GM18511 (cell line): ENCODE results near the gene LMO2.

Source experiments
- ATAC-seq: cut with Tn5 transposase; IDR thresholded peaks from one replicate; pipeline ENCODE4 v1.9.1; 2021; ENCODE audit warnings: mild to moderate bottlenecking, moderate library complexity; ENCODE audit not compliant: unreplicated experiment

The LMO2 gene

DNA sequence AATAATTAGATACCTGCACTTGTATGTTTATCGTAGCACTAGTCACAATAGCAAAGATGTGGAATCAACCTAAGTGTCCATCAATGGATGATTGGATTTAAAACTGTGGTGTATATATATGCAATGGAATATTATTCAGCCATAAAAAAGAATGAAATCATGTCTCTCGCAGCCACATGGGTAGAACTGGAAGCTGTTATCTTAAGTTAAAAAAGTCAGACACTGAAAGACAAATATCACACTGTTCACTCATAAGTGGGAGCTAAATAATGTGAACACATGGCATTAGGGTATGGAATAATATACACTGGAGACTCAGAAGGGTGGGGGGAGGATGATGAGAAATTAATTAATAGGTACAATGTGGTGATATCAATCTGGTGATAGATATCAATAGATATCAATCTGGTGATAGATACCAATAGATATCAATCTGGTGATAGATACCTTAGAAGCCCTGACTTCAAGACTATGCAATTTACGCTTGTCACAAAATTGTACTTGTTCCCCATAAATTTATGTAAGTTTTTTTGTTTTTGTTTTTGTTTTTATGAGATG, 2.0 kb downstream of the LMO2 start:
- no peak for ATAC-seq

DNA sequence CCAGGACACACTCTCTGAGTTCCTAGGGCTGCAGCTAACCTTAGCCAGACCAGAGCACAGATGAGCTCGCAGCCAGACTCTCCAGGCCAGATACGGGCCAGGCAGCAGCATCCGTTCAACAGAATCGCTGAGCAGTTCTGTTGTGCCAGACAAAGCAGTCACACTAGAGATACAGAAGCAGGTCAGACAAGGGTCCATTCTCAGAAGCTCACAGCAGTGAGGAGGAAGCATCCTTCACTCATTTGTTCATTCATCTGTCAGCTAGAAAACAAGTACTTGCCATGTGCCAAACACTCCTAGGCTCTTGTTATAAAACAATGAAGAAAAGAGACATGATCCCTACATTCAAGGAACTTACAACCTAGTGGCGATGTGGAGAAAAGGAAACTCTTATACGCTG, 2.6 kb downstream of the LMO2 start:
- no peak for ATAC-seq

DNA sequence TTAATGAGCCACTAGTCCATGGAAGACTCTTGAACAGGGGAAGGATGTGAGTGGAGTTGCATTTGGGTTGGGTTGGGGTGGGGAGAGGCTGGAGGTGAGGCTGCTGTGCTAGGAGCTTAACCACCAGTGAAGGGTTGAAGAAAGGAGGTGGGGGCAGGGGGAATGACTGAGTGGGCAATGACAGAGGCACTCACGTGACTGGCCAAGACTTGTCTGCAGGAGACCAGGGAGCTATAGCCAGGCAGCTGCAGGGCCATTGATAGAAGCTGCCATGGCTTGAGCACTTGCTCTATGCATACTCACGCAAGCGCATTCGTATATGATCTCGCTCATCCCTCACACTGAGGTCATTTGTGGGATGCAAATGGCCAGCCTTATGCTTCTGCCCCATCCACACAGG, 4.0 kb downstream of the LMO2 start:
- no peak for ATAC-seq

DNA sequence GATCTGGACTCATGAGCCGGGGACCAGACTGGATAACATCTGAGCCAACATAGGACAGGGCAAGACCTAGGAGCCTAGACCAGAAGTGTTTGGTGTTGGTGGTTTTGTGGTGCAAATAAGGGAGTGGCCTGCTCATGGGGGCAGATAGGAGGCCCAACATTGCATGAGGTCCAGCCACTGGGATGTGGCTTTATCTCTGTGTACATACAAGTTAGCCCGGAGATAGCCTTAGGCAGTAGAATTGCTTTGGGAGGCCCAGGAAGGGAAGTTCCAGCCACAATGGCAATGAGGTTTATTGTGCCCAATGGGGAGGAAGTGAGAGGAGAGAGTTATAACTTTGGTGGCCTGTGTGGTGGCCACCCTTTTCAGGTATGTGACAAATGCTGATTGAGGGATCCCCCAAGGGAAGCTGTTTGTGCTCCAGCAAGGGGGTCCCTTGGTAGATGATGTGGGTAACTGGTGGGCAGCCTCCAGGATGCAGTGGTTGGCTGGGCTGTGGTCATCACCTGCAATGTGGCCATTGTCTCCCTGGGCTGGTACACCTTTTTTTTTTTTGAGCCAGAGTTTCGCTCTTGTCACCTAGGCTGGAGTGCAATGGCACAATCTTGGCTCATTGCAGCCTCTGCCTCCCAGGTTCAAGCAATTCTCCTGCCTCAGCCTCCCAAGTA, 6.4 kb downstream of the LMO2 start:
- no peak for ATAC-seq

DNA sequence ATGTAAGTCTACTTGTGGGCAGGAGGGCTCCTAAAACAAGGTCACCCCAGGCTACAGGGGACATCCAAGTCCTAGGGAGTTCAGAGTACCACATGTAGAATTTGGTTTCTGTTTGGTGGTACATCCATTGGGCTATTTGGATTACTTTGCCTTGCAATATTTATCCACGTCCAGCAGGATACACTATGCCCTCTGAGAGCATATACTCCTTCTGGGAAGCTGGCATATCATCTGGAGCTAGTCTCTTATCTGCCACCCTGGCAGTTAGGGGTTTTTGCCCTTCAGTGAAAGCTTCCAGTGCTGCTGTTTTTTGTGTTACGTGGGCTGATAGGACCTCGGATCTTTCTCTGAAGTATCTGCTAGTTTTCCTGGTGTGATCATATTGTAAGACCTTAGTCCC, 7.3 kb downstream of the LMO2 start:
- no peak for ATAC-seq

DNA sequence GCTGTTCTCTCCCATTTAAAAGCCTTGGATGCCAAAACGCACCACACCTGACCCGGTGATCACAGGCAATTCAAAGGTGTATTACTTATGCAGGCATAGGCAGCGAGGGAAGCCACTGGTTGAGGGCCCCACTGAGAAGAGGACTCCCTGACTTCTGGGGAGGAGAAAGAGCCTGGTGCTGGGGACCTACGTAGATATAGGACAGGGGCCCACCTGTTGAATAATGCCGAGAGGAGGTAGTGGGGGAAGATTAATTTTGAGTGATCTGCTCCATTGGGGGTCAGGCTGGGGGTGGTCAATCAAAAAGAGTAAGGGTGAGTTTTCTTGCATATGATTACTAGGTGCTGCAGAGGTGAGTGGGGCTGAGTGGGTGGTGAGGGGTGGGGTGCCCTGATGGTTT, 7.8 kb downstream of the LMO2 start:
- ATAC-seq = no peak

DNA sequence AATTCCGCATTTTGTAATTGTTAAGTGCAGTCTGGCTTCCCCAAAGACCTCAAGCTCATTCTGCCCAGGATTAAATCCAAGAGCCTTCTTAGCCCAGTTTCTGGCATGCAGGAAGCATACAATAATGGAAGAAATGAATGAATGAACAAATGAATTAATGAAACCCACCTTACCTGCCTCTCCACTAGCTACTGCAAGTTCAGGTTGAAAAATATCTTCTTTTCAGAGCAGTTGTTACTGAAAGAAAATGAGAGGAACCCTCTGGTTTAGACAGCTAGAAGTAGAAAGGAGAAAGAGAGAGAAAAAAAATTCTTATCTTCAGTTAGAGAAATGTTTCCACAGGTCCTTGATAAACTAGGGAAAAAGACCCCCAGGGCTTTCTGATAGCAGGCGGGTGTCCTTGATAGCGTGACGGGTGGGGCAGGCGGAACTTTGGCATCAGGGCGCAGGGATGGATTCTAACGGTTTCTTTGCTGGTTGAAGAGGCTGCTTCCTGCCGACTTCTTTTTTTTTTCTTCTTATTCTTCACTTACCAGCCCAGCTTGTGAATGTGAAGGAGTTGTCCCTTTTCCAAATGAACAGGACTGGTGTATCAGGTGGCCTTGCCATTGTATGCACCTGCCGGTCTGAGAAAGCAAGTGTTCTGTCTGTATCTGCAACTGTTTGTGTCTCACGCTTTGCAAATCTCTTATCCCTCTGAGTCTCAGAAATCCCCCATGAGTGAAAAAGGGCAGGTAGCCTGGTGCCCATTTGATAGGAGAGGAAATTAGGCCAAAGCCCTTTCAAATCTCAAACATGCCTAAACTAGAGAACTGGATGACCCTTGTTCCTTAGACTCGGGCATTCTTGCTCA, 10.0 kb downstream of the LMO2 start:
- no peak for ATAC-seq

DNA sequence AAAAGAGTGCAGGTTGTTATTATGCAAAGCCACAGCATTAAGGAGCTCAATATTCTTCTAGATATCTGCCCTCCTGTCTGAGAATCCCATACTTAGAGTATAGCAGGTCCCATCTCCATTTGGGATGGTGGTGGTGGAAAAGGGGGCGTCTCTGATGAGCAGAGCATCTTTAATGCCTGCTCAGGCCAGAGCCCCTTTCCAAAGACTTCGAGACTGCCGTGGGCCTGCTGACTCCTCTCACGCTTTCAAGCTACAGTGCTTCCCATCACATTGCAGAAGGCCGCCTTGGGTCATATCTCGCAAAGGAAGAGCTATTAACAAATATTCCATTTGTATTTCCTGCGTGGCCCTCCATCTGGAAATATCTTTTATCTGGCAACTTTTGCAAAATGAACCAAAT, 10.9 kb downstream of the LMO2 start:
- no peak for ATAC-seq

DNA sequence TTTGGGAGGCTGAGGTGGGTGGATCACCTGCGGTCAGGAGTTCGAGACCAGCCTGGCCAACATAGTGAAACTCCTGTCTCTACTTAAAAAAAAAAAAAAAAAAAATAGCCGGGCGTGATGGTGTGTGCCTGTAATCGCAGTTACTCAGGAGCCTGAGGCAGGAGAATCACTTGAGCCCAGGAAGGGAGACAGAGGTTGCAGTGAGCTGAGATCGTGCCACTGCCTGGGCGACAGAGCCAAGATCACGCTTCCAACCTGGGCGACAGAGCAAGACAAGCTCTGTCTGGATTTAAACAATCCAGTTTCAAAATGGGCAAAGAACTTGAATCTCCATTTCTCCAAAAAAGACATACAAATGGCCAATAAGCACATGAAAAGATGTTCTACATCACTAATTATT, 12.5 kb downstream of the LMO2 start:
- ATAC-seq = no peak

DNA sequence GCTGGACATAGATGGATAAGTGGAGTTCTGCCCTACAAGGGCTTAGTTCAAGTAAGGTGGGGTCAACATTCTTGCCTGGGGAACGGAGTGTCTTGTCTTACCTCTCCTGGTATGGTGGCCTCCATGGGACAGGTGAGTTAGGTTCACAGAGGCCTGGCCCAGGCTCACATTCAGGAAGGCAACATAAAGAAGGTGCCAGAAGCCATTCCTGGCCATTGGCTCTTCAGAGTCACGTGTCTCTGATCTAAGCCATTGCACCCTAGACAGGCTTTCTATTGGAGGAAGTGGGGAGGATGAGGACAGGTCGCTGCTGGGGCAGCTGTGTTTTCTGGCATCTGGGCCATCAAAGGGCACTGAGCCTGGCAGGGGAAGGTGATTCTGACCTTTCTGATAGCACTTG, 14.8 kb downstream of the LMO2 start:
- ATAC-seq = no peak

DNA sequence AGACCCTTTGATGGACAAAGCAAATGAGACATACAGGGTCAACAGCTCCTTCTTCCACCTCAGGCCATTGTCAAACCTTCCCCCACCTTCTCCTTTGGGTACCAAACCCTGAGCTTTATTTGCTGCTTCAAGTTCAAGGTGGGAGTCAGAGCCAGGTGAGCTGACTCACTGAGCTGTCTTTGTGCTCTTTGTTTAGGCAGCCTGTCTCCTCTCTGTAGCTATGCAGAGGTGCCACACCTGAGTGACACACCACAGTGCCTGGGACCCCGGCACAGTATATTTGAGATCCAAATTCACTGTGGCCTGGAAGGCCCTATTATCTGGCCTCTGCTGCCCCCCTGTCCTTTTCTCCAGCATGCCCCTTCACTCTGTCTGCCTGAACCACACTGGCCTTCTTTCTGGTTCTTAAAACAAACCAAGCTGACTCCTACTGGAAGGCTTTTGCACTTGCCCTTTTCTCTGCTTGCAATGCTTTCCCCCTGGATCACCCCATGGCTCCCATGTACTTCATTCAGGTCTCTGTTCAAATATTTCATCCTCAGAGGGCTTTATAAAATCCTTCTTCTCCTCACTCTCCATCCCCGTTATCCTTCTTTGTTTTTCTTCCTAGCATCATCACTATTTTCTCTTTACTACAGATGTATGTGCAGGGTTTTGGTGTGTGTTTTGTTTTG, 16.1 kb downstream of the LMO2 start:
- ATAC-seq = no peak

DNA sequence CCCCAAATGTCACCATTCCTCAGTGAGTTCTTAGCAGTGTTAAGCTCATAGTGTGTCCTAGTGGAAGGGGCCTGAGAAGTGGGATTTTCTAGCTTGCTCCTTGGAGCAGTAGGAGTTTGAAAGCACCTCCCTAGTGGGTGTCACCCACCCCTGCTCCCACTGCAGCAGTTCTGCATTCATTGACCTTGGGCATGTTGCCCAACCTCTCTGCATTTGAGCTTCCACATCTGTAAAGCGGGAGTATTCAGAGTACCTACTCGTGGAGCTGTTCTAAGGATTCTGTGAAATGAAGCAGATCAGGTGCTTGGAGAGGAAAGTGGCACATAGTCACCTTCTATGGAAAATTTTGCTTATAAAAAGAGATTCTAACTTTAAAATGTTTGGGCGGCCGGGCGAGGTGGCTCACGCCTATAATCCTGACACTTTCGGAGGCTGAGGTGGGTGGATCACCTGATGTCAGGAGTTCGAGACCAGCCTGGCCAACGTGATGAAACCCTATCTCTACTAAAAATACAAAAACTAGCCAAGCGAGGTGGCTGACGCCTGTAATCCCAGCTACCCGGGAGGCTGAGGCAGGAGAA, 16.9 kb downstream of the LMO2 start:
- no peak for ATAC-seq

DNA sequence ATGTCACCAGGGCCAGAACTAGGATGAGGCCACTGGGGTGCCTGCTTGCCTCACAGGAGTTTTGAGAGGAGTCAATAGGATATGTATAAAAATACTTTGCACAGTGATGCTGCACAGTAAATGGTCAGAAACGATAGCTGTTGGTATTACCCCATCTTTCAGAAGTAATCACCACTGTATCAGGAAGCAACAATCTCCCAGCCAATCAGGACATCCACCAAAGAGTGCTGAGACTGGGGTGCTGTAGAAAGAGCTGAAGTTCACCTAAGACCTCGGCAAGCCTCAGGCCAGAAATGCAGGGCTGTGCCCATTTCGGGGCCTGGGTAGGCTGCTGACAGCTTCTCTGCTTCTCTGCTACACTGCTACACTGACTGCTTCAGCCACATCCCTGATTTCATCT, 17.4 kb downstream of the LMO2 start:
- no peak for ATAC-seq

DNA sequence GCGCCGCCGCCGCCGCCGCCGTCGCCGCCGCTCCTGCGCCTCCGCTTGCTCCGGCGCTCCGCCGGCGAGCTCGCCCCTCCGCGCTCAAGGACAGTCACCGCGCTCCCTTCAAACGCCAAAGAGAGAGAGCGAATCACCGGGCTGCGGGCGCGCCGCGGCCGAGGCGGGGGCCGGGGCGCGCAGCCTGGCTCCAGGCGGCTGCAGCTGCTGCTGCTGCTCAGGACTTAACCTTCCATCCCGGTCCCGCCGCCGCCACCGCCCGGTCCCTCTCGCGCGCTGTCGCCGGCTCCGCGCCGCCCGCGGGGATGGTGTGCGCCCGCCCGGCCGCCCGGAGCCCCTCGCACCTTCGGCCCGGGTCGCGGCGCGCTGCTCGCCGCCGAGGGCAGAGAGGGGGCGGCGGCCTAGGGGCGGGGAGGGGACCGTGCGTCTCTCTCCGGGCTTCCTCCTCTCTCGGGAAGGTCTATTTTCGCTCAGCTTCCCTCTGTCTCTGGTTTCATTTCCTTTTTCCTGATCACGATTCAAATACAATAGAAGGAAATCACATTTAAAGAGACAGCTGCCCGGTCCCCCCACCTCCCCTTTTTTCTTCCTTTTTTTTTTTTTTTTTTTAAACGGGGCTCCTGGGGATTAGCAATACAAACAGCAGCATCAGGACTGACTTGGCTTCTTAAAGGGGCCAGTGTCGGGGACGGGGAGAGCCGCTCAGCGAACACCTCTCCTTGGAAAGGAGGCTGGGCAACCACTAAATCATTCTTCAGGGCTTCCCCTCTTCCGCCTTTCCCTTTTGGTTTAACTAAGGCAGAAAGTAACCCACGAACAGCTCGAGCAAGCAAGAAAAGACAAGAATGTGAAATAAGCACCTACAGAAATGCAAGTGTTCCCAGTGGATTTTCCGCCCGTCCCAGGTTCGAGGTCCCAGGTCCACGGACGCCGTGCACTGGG, 22.1 kb downstream of the LMO2 start:
- ATAC-seq = peak; percentile 54

DNA sequence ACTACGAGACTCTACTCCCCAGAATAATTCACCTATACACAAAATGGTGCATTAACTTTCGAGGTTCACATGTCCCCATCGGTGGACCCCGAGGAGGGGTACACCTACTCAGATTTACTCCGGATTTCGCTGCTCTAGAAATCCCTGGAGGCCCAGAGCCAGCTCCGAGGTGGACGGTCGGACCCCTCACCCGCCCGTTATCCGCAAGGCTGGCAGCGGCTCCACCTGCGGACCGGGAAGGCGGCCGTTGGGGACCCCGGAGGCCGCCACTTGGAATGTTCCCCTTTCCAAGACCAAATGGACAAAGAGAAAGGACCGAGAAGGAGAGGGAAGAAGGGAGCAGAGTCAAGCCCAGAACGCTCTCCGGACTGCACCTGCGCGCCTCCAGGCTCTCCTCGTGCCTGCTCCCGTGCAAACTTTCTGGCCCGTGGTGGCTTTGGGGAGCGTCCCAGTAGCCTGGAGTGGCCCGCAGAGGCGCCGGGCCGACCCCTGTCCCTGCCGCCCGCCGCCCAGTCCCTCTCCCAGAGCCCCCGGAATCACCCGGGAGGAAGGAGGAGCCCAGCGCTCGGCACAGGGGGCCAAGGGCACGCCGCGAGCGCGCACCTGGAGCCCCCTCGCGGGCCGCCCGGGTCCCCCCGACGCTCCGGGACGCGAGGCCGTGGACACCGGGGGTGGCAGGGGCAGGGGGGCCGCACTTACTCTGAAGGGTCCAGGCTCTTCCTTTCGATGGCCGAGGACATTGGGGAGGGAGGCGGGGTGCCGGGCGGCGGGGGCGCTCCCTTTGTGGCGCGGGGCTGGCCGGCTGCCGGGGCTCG, 23.0 kb downstream of the LMO2 start:
- ATAC-seq = peak; percentile 21

DNA sequence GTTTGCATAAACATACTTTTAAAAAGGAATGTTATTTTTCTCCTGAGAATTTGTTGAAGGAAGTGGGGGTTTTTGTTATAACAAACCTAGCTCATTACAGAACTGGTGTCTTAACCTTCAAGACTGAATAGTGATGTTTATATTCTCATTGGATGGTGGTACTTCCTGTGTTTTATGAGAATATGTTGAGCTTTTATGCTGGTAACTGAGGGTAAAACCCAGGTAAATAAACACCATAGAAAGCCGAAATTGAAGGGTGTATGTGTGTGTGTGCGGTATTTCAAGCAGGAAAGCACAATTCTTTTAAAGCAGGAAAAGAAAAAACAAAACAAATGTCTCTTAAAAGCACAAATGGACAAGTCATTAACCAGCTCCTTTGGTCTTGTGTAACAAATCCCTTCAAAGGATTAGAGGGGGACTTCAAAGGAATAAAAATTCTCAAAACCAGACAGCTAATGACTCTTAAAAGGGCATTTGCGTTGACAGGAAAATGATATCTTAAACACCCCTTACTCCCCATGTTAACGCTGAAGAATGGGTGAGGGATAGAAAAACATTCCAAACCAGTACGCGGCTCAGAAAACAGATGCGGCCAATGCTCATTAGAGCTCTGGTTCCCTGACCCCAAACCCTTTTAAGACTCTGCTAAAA, 23.8 kb downstream of the LMO2 start:
- no peak for ATAC-seq

DNA sequence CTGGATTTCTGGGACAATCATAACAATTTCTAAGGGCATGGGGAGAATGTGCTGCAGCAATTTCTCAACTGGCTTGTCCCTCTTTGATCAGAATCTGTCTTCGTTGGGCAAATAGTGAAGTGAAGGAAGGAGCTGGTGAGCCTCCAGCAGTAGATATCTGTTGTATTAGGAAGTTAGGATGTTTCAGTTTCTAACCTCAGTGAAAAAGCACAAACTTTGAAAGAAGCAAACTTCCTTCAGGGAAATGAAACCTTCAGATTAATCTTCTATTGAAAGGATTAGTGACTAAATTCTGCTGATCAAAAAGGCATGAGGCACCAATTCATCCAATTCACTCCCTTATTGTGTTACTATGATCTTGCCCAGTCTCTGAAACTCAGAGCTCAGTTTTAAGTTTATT, 24.3 kb downstream of the LMO2 start:
- ATAC-seq = no peak

DNA sequence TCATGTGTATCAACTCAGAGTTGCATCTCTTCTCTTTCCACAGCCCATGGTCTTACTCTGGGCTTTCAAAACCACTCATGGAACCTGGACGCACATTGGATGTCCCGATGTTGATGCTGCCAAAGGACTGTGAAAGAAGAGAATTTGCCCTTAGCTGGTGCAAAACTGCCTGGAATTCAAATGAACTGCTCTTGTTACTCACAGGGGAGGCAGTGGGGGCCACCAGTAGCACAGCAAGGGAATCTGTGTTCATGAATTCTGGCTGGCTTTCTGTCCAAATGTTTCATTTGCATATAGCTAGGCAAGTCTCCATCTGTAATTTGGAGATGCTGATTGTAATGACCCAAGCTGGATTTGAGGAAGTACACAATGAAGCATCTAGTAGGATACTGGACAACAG, 24.9 kb downstream of the LMO2 start:
- ATAC-seq = no peak

DNA sequence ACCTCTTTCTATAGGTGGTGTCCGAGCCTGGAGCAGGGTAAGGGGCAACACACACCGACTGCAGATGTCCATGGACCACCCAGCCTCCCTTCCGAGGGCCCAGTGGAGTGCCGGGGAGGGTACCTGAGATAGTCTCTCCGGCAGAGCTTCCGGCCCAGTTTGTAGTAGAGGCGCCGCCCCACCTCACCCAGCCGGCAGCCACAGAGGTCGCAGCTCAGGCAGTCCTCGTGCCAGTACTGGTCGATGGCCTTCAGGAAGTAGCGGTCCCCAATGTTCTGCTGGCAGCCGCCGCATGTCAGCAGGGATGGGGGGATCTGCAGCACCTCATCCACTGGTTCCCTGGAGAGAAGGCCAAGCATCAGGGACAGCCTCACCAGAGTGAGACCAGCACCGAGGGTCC, 27.4 kb downstream of the LMO2 start:
- ATAC-seq = no peak
